HPDE6-E6E7 (cell line): ENCODE results near the gene BLOC1S5.

ENCODE experiments used
- DNase-seq: peaks from one replicate; pipeline ENCODE4 v3.0.0; 2011; ENCODE audit warnings: missing footprints; ENCODE audit errors: extremely low spot score

BLOC1S5 gene, protein sequence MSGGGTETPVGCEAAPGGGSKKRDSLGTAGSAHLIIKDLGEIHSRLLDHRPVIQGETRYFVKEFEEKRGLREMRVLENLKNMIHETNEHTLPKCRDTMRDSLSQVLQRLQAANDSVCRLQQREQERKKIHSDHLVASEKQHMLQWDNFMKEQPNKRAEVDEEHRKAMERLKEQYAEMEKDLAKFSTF

DNA sequence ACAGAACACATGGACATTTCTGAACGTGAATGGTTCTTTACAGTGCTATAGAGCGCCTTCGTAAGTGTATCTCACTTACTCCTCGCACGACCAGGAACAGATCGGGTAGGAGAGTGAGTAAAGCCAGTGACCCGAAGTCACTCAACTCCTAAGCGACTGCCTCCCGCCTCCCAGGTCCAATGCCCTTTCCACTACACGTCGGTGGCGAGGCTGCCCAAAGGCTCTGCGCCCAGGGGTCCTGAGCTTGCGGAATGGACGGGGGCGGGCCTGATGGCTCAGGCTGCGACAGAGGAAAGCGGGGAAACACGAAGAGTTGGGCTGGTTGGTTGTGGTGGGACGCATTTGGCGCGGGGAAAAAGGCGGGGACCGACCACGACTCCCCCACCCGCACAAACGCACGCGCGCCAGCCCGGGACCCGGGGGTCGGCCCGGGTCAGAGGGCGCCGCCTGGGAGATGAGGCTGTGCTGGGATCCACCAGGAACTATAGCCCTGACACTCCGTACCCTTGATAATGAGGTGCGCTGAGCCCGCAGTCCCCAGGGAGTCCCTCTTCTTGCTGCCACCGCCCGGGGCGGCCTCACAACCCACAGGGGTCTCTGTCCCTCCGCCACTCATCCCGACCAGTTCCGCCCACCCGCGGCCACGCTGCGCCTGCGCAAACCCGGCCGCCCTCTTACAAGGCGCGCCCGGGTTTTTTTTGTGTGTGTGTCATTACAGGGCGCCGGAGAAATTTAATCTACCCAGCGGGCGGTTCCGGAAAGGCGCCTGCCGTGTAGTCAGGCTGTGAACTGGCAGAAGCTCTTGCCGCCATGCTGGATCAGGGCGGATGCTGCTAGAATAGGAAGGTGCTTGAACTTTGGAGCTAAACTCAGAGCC is at the start of gene BLOC1S5:
BLOC1S5 (minus strand) TSS at position 629 of the 877 bp plus-strand sequence; CDS start at position 616, 13 bp downstream.
- DNase-seq, result peak; percentile 80

- no peak for DNase-seq
Measured at GRCh38 chr6:8113131-8113654, 49.0 kb upstream of the BLOC1S5 start.

DNA sequence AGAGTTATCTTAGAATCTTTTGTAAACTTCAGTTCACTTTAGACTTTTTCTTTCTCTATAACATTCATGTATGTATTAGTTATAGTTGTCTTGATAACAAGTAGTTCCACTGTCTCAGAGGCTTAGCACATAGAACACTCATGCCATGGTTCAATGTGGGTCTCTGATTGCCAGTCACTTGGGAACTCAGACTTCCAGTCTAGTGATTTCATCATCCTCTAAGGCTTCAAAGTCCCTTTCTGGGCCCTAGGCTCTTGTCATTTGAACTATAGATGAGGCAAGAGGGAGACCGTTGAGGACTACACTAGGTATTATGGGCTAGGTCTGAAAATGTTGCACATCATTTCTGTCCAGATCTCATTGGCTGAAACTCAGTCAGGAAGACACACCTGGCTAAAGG is 46.5 kb upstream of the BLOC1S5 start:
- DNase-seq, result no peak

DNA sequence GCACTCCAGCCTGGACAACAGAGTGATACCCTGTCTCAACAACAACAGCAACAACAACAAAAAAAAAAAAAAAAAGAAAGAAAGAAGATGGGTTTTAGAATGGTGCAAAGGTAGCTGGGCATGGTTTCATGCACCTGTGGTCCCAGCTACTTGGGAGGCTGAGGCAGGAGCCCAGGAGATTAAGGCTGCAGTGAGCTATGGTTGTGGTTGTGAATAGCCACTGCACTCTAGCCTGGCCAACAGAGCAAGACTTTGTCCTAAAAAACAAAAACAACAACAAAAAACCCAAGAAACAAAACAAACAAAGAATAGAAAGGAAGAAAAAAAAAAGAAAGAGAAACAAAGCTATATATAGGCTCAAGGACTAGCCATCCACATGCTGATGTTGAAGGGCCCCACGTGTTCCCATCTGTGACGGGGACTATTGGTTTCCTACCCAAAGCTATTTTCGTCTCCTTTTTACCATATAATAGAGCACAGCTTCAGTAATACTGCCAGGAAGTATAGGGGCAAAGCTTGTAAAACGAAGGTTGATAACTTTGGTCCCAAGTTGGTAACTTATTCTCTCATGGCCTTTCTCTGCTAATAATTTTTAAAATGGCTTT is 46.0 kb upstream of the BLOC1S5 start:
- DNase-seq, result no peak

GRCh38 chr6:8108759-8109539 is 44.8 kb upstream of the BLOC1S5 start:
- DNase-seq, result no peak

- peak; percentile 75 for DNase-seq
Measured at GRCh38 chr6:8108031-8108660, 44.0 kb upstream of the BLOC1S5 start.

GRCh38 chr6:8105791-8106190 is 41.6 kb upstream of the BLOC1S5 start:
- DNase-seq, result no peak

GRCh38 chr6:8103726-8104125 is 39.5 kb upstream of the BLOC1S5 start:
- DNase-seq, result no peak

- peak; percentile 97 for DNase-seq
Measured at GRCh38 chr6:8102122-8102958, 38.2 kb upstream of the BLOC1S5 start, which contains the start of gene EEF1E1. EEF1E1 (minus strand) TSS chr6:8102548; CDS start chr6:8102521, 27 bp downstream.

DNA sequence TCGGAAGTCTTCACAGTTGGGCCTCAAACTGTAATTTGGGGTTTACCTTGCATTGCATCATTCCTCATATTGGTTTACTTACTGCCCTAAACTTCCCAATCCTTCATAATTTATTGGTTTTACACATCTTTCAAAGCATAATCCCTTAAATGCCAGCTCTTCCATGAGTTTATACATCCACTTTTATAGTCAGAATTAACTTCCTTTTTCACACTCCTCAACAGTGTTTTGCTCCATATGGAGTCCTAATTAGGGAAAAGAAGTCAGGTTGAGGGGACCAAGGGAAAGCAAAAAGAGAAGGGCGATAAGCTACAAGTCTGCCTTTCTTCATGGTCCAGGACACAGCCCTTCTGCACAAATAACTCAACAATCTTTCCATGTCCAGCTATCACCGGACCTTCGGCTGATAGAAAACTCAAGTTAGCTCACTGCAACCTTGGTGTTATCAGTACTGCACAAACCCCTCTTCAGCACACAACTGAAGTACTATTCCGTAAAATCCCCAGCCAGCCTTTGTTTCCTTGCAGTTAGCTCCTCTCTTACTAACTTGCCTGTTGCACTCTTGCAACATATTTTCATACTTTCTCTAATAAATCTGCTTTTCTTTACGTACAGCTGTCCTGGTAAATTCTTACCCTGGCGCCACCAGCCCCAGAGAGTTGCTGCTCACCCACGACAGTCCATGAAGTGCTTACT is 36.1 kb upstream of the BLOC1S5 start:
- no peak for DNase-seq

GRCh38 chr6:8090650-8091049 is 26.5 kb upstream of the BLOC1S5 start:
- DNase-seq, result no peak

GRCh38 chr6:8088886-8089285 is 24.7 kb upstream of the BLOC1S5 start:
- DNase-seq, result no peak

- no peak for DNase-seq
Measured at GRCh38 chr6:8087870-8088754, 23.9 kb upstream of the BLOC1S5 start.

DNA sequence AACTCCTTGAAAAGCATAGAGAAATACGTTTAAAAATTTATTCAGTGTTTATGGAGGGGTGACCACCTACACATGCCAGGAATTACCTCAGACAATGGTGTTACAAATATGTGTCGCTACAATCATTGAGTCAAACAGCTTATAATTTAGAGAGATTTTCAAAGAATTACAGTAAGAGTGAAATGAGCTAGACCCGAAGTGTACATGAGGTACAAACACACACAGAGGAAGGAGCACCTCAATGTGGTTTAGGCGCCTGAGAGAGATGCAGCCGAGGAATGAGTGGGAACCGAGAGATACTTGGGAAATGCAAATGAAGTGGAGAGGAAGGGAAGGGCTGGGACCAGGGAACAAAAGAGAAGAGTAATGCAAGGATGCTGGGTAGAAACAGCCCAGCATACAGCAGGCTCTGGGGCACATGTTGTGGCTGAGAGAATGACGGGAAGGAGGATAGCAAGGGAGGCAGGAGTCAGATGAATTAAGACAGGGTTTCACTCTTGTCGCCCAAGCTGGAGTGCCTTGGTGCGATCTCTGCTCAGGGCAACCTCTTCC is 22.6 kb upstream of the BLOC1S5 start:
- no peak for DNase-seq

DNA sequence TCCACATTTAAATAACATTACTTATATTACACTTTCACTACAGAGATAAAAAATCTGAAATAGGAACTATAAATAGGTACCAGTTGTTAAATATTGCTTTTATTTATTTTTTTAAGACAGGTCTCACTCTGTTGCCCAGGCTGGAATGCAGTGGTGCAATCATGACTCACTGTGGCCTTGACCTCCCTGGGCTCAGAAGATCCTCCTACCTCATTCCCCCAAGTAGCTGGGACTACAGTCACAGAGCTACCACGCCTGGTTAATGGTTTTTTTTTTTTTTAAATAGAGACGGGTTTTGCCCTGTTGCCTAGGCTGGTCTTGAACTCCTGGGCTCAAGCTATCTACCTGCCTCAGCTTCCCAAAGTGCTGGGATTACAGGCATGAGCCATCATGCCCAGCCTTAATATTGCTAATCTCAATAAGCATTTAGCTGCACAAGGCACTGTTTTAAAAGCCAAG is 20.9 kb upstream of the BLOC1S5 start:
- DNase-seq, result no peak

DNA sequence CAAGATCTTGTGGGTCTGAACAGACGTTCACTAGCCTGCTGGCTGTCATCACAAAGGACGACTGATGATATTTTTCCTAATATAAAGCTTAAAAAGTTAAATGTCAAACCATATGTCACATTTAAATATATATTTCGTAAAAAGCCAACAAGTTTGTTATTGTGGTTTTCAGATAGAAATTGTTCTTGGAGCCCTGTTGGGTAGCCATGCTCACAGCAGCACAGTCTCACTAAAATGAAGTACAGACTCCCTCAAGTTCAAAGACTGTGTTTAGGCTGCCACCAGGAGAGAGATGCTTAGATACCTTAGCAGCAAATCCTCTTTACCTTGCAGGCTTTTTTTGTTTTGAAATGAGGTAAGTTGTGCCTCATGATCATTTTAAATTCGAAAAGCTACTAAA is 20.4 kb upstream of the BLOC1S5 start:
- no peak for DNase-seq

- peak; percentile 79 for DNase-seq
Measured at GRCh38 chr6:8082954-8083858, 19.0 kb upstream of the BLOC1S5 start.
